Measurements from ENCODE around the gene PCNA.

DNA sequence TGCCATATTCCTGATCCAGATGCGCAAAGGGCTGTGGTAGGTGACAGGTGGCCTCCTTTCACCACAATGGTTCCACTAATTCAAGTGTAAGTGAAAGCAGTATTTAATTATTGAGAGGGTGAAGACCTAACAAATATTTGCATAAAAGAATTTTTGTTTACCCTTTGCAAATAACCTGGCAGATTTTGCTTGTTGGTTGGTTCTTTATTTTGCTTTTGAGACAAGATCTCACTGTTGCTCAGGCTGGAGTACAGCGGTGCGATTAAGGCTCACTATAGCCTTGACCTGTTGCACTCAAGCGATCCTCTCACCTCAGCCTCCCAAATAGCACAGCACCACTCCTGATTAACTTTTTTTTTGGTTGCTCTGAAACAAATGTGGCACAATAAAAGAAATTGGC lies 49.2 kb downstream of the PCNA start:
- TF ChIP-seq CTCF (IDR thresholded peaks at IDR 0.05) (no peak), TP53 (CRISPR knock-in tag; IDR thresholded peaks at IDR 0.05) (no peak), ESRRA (IDR thresholded peaks at IDR 0.05; ENCODE audit: borderline replicate concordance, low read length) (no peak), JUN (IDR thresholded peaks at IDR 0.05) (no peak), CBX8 (IDR thresholded peaks at IDR 0.05) (no peak), SMC3 (IDR thresholded peaks at IDR 0.05) (no peak), POLR2A (IDR thresholded peaks at IDR 0.05; ENCODE audit: low read length) (no peak), REST (IDR thresholded peaks at IDR 0.05) (no peak), HDAC2 (IDR thresholded peaks at IDR 0.05) (no peak)
- TF ChIP-seq, protein P1, sequence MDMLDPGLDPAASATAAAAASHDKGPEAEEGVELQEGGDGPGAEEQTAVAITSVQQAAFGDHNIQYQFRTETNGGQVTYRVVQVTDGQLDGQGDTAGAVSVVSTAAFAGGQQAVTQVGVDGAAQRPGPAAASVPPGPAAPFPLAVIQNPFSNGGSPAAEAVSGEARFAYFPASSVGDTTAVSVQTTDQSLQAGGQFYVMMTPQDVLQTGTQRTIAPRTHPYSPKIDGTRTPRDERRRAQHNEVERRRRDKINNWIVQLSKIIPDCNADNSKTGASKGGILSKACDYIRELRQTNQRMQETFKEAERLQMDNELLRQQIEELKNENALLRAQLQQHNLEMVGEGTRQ (IDR thresholded peaks at IDR 0.05): no peak

Measured in A549 (cell line).